ENCODE results near the gene ZIC5. TPM values are rescaled to one million over a fixed set of nuclear protein-coding genes. Genes with fewer than 3 reads are reported as not detected.

ZIC5 gene
- total RNA-seq, 1 experiment from 2014 or later: 5.2 TPM

- Histone ChIP-seq H3K9me3 (ENCODE audit: control insufficient read depth, insufficient read depth, low read depth, low read length) (no peaks in the 10 kb centered on the region), H3K4me1 (ENCODE audit: control insufficient read depth, insufficient read depth, low read length) (no peaks in the 10 kb centered on the region), H3K27ac (ENCODE audit: low read length) (no peak overlapping the region), H3K36me3 (ENCODE audit: control insufficient read depth, insufficient read depth, low read length) (no peaks in the 10 kb centered on the region), H3K27me3 (ENCODE audit: control insufficient read depth, insufficient read depth, low read length) (no peaks in the 10 kb centered on the region), H3K4me3 (ENCODE audit: low read depth in 2 of 2, low read length in 2 of 2) (no peak overlapping the region)
- BruUV-seq (replicated peaks): no TSS peak
- in situ Hi-C loops (cut with HindIII; ENCODE audit: low pct_unique_long_range_greater_than_20kb, low sequenced_read_pairs): no loop called here
- ATAC-seq (no peak), DNase-seq (ENCODE audit: low read depth, low spot score) (no peak)
- POLR2A ChIA-PET: interaction anchor here (0.5 kb wide), 1 partner anchor 40 kb away, joined by 4 read pairs; no protein-coding TSS in a partner anchor
- CTCF ChIA-PET: no interaction called here
- intact Hi-C loops (cut with micrococcal nuclease; ENCODE audit: unreplicated experiment): no loop called here
- TF ChIP-seq SIN3A (IDR thresholded peaks at IDR 0.05; ENCODE audit: borderline replicate concordance, insufficient read depth, low read depth, low read length): no peak
- TF ChIP-seq POLR2AphosphoS5 (IDR thresholded peaks at IDR 0.05; ENCODE audit: low read depth, low read length): no peak
Measured at GRCh38 chr13:99923877-99924582, 47.5 kb downstream of the ZIC5 start.

GRCh38 chr13:99922631-99923404, 48.7 kb downstream of the ZIC5 start:
- ATAC-seq: no peak
- POLR2A ChIA-PET: no interaction called here

More at GRCh38 chr13:99922631-99923404, 48.7 kb downstream of the ZIC5 start:
- CTCF ChIA-PET: no interaction called here
- TF ChIP-seq SIN3A (IDR thresholded peaks at IDR 0.05; ENCODE audit: borderline replicate concordance, insufficient read depth, low read depth, low read length) (no peak), CTCF (IDR thresholded peaks at IDR 0.05) (no peak), REST (IDR thresholded peaks at IDR 0.05; ENCODE audit: insufficient read depth in 1 of 2, low read depth in 2 of 2, low read length in 1 of 2) (no peak), POLR2AphosphoS5 (IDR thresholded peaks at IDR 0.05; ENCODE audit: low read depth, low read length) (no peak), TCF7L2 (IDR thresholded peaks at IDR 0.05; ENCODE audit: low read depth, low read length) (no peak)
- in situ Hi-C loops (cut with HindIII; ENCODE audit: low pct_unique_long_range_greater_than_20kb, low sequenced_read_pairs): no loop called here
- H3K4me3 ChIP-seq (ENCODE audit: low read depth in 2 of 2, low read length in 2 of 2): no peak overlapping the region
- no TSS peak for BruUV-seq (replicated peaks)
- H3K4me1 ChIP-seq (ENCODE audit: control insufficient read depth, insufficient read depth, low read length): no peaks in the 10 kb centered on the region
- H3K9me3 ChIP-seq (ENCODE audit: control insufficient read depth, insufficient read depth, low read depth, low read length): no peaks in the 10 kb centered on the region
- no peaks in the 10 kb centered on the region for H3K36me3 ChIP-seq (ENCODE audit: control insufficient read depth, insufficient read depth, low read length)
- no peak overlapping the region for H3K27ac ChIP-seq (ENCODE audit: low read length)
- intact Hi-C loops (cut with micrococcal nuclease; ENCODE audit: unreplicated experiment): no loop called here
- no peaks in the 10 kb centered on the region for H3K27me3 ChIP-seq (ENCODE audit: control insufficient read depth, insufficient read depth, low read length)
- DNase-seq (ENCODE audit: low read depth, low spot score): no peak
